HG03280 (cell line): ENCODE results near the gene ZNF672.

ENCODE experiments used
- ATAC-seq: cut with Tn5 transposase; IDR thresholded peaks from one replicate; pipeline ENCODE4 v1.9.1; 2021; ENCODE audit warnings: mild to moderate bottlenecking, moderate library complexity; ENCODE audit not compliant: unreplicated experiment

Gene ZNF672

GRCh38 chr1:248831842-248832241 is 6.2 kb upstream of the ZNF672 start:
- ATAC-seq = no peak

DNA sequence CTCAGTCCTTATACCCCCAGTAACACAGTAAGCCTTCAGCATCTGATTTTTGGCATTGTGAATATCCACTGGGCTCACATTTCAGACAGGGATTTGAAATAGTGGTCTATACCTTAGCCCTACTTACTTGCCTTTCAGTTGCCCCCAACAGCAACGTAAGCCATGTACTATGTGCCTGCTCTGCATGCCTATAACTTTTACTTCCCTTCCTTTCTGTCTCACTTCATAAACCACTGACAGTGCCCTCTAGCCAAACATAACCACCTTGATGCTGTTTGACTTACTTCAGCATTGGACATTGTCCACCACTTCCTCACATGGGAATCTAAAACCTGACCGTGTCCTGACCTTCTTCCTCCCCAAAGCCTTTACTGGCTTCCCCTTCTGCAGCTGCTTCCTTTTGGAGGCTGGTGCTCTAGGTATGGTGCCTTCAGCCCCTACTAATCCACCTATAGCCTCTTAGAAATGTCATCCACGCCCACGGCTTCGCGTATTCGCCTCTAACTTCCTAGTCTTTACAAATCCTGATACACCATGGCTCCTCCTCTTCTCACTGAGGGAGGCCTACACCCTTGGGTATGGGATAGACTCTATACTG is 3.6 kb upstream of the ZNF672 start:
- no peak for ATAC-seq

DNA sequence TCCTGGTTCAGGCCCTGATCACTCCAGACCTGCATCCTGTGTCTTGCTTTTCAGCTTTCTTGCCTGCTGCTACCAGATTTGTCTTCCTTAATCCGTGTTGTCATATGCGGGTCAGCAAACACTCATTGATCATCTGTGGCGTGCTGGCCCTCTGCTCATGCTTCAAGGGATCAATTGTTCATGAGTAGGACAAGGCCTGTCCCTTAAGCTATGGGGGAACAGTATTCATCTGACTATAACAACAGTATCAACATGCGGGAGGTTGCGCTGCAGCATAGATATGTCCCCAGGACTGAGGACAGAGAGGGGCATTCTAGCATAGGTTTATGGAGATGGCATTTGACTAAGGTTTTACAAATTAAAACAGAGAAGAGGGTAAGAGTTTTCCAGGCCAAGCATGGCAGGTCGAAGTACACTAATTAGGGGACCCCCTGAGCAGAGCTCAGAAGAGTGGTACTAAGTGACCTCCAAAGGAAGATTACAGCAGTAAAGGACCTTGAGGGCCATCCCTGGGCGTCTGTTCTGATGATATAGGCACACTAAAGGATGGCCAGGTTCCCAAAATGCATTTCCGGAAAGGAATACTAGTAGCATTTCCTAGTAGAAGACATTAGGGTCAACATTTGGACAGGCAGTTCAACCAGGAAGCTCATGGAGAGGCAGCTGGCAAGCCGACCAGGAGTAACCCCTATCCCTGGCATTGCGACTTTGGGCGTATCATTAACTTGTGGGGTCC is 811 bp upstream of the ZNF672 start:
- no peak for ATAC-seq

- peak; percentile 60 for ATAC-seq
Measured at GRCh38 chr1:248838357-248839167, 538 bp downstream of the ZNF672 start.

- ATAC-seq = no peak
Measured at GRCh38 chr1:248839168-248839555, 1.1 kb downstream of the ZNF672 start.

- no peak for ATAC-seq
Measured at GRCh38 chr1:248840946-248841345, 2.9 kb downstream of the ZNF672 start.

DNA sequence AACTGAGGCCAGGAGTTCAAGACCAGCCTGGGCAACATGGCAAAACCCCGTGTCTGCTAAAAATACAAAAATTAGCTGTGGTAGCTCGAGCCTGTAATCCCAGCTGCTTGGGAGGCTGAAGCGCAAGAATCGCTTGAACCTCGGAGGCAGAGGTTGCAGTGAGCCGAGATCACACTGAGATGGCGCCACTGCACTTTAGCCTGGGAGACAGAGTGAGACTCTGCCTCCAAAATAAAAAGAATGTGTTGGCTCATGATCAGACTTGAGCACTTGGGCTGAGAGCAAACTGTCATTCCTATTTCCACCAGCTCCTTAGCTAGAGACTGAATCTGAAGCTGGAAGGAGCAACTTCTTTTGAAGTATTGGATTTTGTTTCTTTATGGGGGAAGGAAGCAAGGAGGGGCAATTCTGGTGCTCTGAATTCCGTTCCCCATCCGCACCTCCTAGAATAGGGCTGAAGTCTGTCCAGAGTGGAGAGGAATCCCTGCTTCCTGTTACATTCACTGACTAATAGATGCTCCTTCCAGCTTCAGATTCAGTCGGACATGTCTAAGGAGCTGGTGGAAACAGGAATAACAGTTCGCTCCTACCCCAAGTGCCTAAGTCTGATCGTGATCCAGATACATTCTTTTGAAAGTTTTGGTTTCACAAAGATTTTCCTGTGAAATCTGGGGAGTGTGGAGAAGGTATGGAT is 3.8 kb downstream of the ZNF672 start:
- no peak for ATAC-seq

DNA sequence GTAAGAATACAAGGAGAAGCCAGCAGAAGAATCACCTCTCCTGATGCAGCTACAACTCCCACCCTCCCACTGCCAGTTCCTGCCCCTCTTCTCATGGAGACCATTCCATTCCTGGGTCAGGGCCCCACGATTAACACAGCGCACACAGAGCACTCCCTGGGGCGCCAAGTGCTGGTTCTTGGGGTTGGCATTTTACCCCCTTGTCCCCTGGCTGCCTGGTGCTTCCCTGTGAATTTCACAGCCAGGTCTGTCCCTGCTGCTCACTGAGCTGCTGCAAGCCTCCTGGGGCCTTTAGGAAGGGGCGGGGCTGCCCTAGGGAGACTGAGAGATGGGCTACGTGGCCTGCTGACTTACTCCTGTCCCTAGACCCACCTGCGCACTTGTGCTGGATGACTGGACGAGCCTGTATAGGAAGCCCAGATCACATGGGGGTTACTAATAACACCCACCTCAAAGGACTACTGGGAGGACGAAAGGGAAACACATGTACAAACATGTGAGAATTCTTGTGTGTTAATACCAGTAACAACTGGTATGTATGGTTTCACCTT is 4.8 kb downstream of the ZNF672 start:
- ATAC-seq = peak; percentile 27

GRCh38 chr1:248843687-248844086 is 5.7 kb downstream of the ZNF672 start:
- no peak for ATAC-seq

- no peak for ATAC-seq
Measured at GRCh38 chr1:248844526-248844925, 6.5 kb downstream of the ZNF672 start.

DNA sequence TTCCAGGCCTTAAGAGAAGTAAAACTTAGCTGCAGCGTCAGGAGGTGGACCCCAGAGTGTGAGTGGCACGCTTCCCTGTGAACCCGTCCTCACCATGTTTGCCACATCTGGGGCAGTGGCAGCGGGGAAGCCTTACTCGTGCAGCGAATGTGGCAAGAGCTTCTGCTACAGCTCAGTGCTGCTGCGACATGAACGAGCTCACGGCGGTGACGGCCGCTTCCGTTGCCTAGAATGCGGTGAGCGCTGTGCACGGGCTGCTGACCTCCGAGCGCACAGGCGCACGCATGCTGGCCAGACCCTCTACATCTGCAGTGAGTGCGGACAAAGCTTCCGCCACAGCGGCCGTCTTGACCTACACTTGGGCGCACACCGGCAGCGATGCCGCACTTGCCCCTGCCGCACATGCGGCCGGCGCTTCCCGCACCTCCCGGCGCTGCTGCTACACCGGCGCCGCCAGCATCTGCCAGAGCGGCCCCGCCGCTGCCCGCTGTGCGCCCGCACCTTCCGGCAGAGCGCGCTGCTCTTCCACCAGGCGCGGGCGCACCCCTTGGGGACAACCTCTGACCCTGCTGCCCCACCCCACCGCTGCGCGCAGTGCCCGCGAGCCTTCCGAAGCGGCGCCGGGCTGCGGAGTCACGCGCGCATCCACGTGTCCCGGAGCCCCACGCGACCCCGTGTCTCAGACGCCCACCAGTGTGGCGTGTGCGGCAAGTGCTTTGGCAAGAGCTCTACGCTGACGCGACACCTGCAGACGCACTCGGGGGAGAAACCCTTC is 9.3 kb downstream of the ZNF672 start:
- ATAC-seq = no peak

GRCh38 chr1:248847956-248848561 is 10.0 kb downstream of the ZNF672 start:
- no peak for ATAC-seq

- ATAC-seq = no peak
Measured at GRCh38 chr1:248848602-248849001, 10.6 kb downstream of the ZNF672 start.

DNA sequence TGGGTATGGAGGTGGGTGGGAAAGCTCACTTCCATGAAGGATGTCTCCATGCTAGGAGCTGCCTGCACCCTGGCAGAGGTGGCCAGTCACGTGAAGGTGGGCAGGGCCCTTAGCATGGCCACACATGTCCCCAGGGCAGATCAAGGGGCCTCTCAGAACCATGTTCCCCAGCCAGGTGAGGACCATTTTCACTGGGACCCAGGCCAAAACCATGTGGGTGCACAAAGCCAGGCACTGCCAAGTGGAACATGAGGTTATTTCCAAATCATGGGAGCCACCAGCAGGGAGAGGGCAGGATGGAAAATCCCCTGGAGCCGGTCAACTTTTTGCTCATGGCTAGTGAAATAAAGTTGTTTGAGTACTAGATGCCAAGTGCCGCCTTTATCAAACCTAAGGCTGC is 11.1 kb downstream of the ZNF672 start:
- ATAC-seq = no peak

GRCh38 chr1:248849637-248850036 is 11.6 kb downstream of the ZNF672 start:
- ATAC-seq = no peak

DNA sequence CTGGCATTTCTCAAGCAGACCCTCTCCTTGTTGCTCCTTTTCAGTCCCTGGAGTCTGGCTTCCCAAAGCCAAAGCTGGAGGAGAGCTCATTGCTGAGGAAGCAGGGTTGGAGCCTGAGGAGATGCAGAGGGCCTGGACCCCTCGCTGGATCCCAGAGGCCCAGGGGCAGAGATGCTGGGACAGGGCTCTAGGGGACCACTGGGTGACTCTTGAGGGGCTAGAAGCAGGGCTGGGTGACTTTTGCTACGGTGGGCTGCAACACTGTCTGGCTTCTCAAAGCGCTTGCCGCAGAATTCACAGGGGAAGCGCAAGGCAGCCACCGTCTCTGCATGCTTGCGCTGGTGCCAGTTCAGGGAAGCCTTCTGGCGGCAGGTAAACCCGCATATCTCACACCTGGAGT is 12.1 kb downstream of the ZNF672 start:
- no peak for ATAC-seq

GRCh38 chr1:248850536-248851251 is 12.7 kb downstream of the ZNF672 start:
- no peak for ATAC-seq

- ATAC-seq = no peak
Measured at GRCh38 chr1:248851390-248851789, 13.4 kb downstream of the ZNF672 start.
